ENCODE results near the gene COX10.
"Not testable (repeated sequence)": the region's sequence is repeated elsewhere in the genome, so short reads cannot be mapped to it uniquely, and the experiment has no call there.

Gene COX10

DNA sequence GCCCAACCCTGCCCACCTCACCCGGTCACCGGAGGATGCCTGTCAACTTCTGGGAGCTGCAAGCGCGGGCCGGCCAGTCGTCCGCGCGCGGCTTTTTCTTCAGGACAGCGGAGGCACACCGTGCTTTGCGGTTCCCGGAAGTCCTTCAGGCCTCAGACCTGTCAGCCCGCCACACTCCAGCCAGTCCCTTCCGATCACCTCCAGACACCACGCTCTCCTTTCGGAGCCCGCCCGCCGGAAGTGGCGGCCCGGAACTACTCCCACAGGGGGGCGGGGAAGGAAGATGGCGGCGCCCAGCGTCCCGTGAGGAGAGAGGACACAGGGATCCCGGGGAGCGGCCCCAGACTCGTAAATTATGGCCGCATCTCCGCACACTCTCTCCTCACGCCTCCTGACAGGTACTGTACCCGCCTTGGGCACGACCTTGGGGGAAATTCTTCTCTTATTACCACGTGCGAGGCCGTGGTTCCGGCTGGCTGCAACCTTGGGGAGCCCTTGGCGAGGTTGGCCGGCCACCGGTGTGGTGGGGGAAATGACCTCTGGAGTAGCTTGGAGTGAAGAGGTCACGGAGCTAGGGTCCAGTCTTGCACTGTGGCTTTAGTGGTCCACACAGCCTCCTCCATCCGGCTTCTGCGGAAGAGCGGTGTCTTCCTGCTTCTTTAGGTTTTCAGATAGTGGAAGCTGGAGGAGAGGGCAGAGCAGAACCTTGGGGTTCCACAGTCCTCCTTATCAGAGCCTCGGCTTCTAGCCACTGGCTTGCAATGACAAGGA is at the start of gene COX10:
TSS of gene COX10 (plus strand) at position 254 of the 771 bp plus-strand sequence. CDS start at position 356, 102 bp downstream.
- in situ Hi-C loops (cut with HindIII; ENCODE audit: low sequenced_read_pairs): no loop called here
- TF ChIP-seq, protein P1, sequence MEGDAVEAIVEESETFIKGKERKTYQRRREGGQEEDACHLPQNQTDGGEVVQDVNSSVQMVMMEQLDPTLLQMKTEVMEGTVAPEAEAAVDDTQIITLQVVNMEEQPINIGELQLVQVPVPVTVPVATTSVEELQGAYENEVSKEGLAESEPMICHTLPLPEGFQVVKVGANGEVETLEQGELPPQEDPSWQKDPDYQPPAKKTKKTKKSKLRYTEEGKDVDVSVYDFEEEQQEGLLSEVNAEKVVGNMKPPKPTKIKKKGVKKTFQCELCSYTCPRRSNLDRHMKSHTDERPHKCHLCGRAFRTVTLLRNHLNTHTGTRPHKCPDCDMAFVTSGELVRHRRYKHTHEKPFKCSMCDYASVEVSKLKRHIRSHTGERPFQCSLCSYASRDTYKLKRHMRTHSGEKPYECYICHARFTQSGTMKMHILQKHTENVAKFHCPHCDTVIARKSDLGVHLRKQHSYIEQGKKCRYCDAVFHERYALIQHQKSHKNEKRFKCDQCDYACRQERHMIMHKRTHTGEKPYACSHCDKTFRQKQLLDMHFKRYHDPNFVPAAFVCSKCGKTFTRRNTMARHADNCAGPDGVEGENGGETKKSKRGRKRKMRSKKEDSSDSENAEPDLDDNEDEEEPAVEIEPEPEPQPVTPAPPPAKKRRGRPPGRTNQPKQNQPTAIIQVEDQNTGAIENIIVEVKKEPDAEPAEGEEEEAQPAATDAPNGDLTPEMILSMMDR (IDR thresholded peaks at IDR 0.05; ENCODE audit: low read depth, low read length, missing control alignments): no peak
- peak; percentile 42 for DNase-seq (ENCODE audit: low read depth)
- H3K4me3 ChIP-seq (ENCODE audit: low read depth, low read length): peak within 1 kb of the TSS; percentile 99

GRCh38 chr17:14021651-14022294 is 47.5 kb upstream of the COX10 start:
- H3K4me3 ChIP-seq (ENCODE audit: low read depth, low read length); in situ Hi-C loops (cut with HindIII; ENCODE audit: low sequenced_read_pairs); DNase-seq (ENCODE audit: low read depth): not testable (repeated sequence)

DNA sequence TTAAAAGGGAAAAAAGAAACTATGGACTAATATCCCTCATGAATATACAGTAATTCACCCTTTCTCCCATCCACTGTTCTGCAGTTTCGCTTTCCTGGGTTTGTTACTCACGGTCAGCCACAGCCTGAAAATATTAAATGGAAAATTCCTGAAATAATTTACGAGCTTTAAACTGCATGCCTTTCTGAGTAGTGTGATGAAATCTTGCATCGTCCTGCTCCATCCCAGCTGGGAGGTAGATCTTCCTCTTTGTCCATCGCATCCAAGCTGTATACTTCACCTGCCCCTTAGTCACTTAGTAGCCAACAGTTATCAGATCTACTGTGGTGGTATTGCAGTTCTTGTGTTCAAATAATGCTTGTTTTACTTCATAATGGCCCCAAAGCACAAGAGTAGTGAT is 39.5 kb upstream of the COX10 start:
- DNase-seq (ENCODE audit: low read depth); H3K4me3 ChIP-seq (ENCODE audit: low read depth, low read length); in situ Hi-C loops (cut with HindIII; ENCODE audit: low sequenced_read_pairs): not testable (repeated sequence)

GRCh38 chr17:14032234-14032633 is 37.1 kb upstream of the COX10 start:
- no peak for DNase-seq (ENCODE audit: low read depth)
- in situ Hi-C loops (cut with HindIII; ENCODE audit: low sequenced_read_pairs): no loop called here
- H3K4me3 ChIP-seq (ENCODE audit: low read depth, low read length): no peak overlapping the region
- TF ChIP-seq, protein P1 (IDR thresholded peaks at IDR 0.05; ENCODE audit: low read depth, low read length, missing control alignments): no peak

GRCh38 chr17:14033166-14033565 is 36.1 kb upstream of the COX10 start:
- TF ChIP-seq, protein P1 (IDR thresholded peaks at IDR 0.05; ENCODE audit: low read depth, low read length, missing control alignments): no peak
- no peak for DNase-seq (ENCODE audit: low read depth)
- in situ Hi-C loops (cut with HindIII; ENCODE audit: low sequenced_read_pairs): no loop called here
- H3K4me3 ChIP-seq (ENCODE audit: low read depth, low read length): no peak overlapping the region

DNA sequence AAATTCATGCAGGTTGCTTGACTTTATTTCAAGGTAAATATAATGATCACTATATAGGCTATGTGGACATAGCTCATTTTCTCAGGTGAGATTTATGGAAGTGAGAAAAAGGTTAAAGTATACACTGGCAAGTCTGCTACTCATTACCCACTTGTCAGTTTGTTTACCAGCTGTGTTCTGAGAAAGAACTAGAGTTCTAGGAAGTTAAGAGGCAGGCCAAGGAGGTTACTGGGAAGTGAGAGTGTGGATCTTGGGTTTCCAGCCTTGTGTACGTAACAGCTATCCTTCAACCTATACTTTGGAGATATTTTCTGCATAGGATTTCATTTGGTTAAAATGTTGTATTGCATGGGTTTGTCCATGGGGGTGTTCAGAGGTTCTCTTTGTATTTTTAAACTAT is 31.9 kb upstream of the COX10 start:
- H3K4me3 ChIP-seq (ENCODE audit: low read depth, low read length): no peak overlapping the region
- TF ChIP-seq, protein P1 (IDR thresholded peaks at IDR 0.05; ENCODE audit: low read depth, low read length, missing control alignments): no peak
- in situ Hi-C loops (cut with HindIII; ENCODE audit: low sequenced_read_pairs): no loop called here
- no peak for DNase-seq (ENCODE audit: low read depth)

DNA sequence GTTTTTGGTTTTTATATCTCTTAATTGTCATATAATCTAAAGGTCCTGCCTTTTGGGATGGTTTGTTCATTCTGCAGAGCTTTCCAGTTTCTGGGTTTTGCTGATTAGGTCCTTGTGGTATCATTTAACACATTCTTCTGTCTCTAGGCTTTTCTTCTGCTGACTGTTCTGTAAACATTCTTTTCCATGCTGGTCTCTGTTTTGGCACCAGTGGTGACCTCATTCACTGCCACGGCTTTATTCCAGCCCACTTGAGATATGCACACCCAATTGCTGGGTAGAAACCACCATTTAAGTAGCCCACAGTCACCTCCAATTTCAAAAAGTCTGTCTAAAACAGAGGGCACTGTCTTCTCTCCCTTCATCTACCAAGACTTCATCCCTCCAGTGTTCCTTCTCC is 31.1 kb upstream of the COX10 start:
- TF ChIP-seq, protein P1 (IDR thresholded peaks at IDR 0.05; ENCODE audit: low read depth, low read length, missing control alignments): no peak
- H3K4me3 ChIP-seq (ENCODE audit: low read depth, low read length): no peak overlapping the region
- in situ Hi-C loops (cut with HindIII; ENCODE audit: low sequenced_read_pairs): no loop called here
- DNase-seq (ENCODE audit: low read depth): peak; percentile 74

Data from astrocyte of the cerebellum (primary cell).